ENCODE data around the gene ATF3. TPM values are rescaled to one million over a fixed set of nuclear protein-coding genes. Genes with fewer than 3 reads are reported as not detected.

ATF3 gene
- total and polyA plus RNA-seq, 3 experiments from 2014 or later, result 58.8 to 59.0 TPM; not detected in 1

DNA sequence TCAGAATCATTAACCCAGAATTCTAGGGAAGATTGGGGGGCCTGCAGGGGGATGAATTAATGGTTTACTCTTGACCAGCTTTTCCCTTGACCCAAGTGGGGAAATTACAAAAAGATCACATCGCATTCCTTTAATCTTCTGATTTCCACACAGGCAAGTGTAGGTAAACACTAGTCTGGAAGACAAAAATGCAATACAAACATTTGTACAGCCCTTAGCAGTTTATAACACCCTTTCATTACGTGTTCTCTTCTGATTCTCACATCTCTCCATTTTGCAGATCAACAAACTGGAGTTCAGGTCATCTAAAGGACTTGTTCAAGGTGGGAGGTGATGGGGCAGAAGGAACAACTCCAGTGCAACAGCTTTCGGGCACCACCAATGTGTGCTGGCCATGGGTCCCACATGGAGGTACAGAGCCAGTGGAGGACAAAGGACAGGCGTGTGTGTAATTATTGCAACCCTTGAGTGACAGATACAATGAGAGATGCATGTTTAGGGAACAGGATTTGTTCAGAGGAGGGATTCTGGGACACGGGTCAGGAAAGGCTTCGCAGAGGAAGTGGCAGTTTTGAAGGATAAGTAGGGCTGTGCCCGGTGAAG is 20.4 kb downstream of the ATF3 start:
- no peaks in the 10 kb centered on the region for H3K4me1 Mint-ChIP-seq
- ChIA-PET CTCF (interaction anchor here (1.3 to 1.6 kb wide), 2 partner anchors 90 to 140 kb away, joined by 3 read pairs; no protein-coding TSS in a partner anchor), POLR2A (no interaction called here)
- H3K27me3 Mint-ChIP-seq, result peaks cover 3 to 4% of the 10 kb centered on the region in 2 donors
- peaks cover 5% of the 10 kb centered on the region for H3K4me1 ChIP-seq (ENCODE audit: insufficient read depth, low read length)
- H3K4me3 ChIP-seq (ENCODE audit: low read length), result no peak overlapping the region
- no peaks in the 10 kb centered on the region for H3K9me3 ChIP-seq (ENCODE audit: low read length)
- no peak overlapping the region for H3K27ac ChIP-seq (ENCODE audit: low read depth, low read length)
- no peaks in the 10 kb centered on the region for H3K27me3 ChIP-seq (ENCODE audit: insufficient read depth, low read length, poor library complexity, severe bottlenecking)
- DNase-seq, result no peak
- no peaks in the 10 kb centered on the region for H3K9me3 Mint-ChIP-seq
- H3K4me3 Mint-ChIP-seq, result no peak overlapping the region
- peaks cover 0 to 4% (median 0%) of the 10 kb centered on the region in 3 donors for H3K36me3 Mint-ChIP-seq
- no peaks in the 10 kb centered on the region for H3K36me3 ChIP-seq (ENCODE audit: insufficient read depth, low read length)
- H3K27ac Mint-ChIP-seq, result no peak overlapping the region

DNA sequence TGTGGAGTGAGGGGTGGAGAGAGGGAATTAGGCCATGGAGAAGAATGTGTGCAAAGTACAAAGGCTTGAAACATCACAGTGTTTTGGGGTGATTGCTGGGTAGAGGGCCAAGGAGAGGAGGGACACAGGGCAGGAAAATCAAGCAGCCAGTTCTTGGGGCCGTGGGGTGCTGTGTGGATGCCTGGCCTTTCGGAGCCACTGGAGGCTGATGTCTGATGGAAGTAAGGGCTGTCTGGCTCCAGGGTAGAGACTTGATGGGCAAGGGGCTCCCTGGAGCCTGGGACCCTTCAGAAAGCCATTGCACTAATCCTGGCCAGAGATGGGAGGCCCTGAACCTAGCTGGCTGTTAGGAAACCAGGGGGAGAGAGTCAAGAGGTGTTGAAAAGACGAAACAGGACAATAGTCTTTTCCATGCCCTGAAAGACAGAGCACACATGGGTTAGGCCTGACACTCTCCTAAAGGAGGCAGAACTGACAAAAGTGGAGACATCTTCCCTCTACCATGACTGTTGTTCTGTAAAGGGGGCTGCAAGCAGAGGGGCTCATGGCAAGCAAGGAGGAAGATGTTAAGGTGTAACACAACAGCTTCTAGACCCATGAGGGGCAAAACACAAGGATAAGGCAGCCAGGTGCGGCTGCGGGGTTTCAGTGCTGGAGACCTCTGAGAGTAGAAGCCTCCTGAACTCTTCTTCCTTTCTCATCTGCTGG is 21.0 kb downstream of the ATF3 start:
- H3K4me3 ChIP-seq (ENCODE audit: low read length), result no peak overlapping the region
- no peak overlapping the region for H3K27ac Mint-ChIP-seq
- CTCF ChIA-PET, result interaction anchor here (0.5 to 1.9 kb wide), 3 partner anchors 91 to 359 kb away, joined by 3 to 6 read pairs (median 3); no protein-coding TSS in a partner anchor
- peaks cover 0 to 1% of the 10 kb centered on the region in 2 donors for H3K27me3 Mint-ChIP-seq
- H3K4me3 Mint-ChIP-seq, result no peak overlapping the region
- no peak overlapping the region for H3K27ac ChIP-seq (ENCODE audit: low read depth, low read length)
- POLR2A ChIA-PET, result no interaction called here
- H3K4me1 Mint-ChIP-seq, result no peaks in the 10 kb centered on the region
- H3K9me3 Mint-ChIP-seq, result no peaks in the 10 kb centered on the region
- no peaks in the 10 kb centered on the region for H3K9me3 ChIP-seq (ENCODE audit: low read length)
- DNase-seq, result no peak
- H3K4me1 ChIP-seq (ENCODE audit: insufficient read depth, low read length), result peaks cover 5% of the 10 kb centered on the region
- no peaks in the 10 kb centered on the region for H3K27me3 ChIP-seq (ENCODE audit: insufficient read depth, low read length, poor library complexity, severe bottlenecking)
- peaks cover 0 to 4% (median 0%) of the 10 kb centered on the region in 3 donors for H3K36me3 Mint-ChIP-seq
- no peaks in the 10 kb centered on the region for H3K36me3 ChIP-seq (ENCODE audit: insufficient read depth, low read length)

DNA sequence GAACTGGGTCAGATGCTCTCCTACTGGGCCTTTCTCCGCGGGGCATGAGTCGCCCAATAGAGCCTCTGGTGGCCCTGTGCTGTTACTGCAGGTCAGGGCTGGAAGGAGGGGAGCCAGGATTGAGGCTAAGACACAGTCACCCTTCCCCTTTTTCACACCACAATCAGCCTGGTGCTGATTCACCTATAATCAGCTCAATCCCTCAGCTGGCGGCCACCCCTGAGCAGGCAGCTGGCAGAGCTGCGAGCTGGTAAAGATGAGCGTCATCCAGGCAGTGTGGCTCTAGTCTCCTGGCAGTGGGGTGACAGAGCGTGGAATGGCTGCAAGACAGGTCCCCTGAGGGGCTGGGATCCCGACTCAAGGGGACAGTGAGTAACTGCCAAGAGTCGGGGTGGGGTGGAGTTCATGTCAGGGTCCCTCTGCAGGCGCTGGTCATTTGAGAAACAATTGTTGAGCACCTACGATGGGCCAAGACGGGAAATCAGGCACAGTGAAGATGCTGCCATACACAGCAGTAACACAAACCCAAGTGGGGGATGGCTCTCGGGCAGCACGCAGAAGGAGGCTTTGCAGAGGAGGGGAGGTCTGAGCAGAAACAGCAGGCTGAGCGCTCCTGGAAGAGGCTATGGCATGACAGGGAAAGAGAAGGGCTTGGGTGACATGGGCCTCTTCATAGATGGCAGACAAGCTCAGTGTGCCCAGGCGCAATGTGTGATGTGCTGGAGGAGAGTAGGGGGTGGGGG is 21.8 kb downstream of the ATF3 start:
- H3K4me1 Mint-ChIP-seq, result no peaks in the 10 kb centered on the region
- H3K4me3 Mint-ChIP-seq, result no peak overlapping the region
- POLR2A ChIA-PET, result no interaction called here
- Histone ChIP-seq H3K27ac (ENCODE audit: low read depth, low read length) (no peak overlapping the region), H3K4me3 (ENCODE audit: low read length) (no peak overlapping the region), H3K9me3 (ENCODE audit: low read length) (no peaks in the 10 kb centered on the region), H3K4me1 (ENCODE audit: insufficient read depth, low read length) (peaks cover 6% of the 10 kb centered on the region), H3K36me3 (ENCODE audit: insufficient read depth, low read length) (no peaks in the 10 kb centered on the region), H3K27me3 (ENCODE audit: insufficient read depth, low read length, poor library complexity, severe bottlenecking) (no peaks in the 10 kb centered on the region)
- no peak overlapping the region for H3K27ac Mint-ChIP-seq
- DNase-seq, result peak; percentile 37 to 73 (median 39)
- H3K36me3 Mint-ChIP-seq, result peaks cover 0 to 4% (median 0%) of the 10 kb centered on the region in 3 donors
- H3K27me3 Mint-ChIP-seq, result peaks cover 0 to 1% of the 10 kb centered on the region in 2 donors
- H3K9me3 Mint-ChIP-seq, result peaks cover 0 to 2% (median 0%) of the 10 kb centered on the region in 5 donors
- CTCF ChIA-PET, result interaction anchor here (0.5 to 1.9 kb wide), 4 partner anchors 91 to 358 kb away, joined by 3 to 6 read pairs (median 3); no protein-coding TSS in a partner anchor

DNA sequence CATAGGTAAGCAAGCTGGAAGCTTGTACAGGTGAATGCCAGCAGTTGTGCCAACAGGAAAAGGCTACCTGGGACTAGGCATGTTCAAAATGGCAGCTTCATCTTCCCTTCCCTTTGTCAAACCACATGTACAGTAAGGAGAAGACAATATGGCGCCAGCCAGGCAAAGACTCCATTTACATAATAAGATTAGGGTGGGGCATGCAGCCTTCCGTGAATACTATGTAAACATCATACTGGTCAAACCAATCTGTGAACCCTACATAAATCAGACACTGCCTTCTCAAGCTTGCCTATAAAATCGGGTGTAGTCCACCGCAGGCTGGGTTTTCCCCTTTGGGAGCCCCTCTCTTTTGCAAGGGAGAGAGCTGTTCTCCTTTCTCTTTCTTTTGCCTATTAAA is 24.6 kb downstream of the ATF3 start:
- Mint-ChIP-seq H3K27me3 (peaks cover 6 to 10% of the 10 kb centered on the region in 2 donors), H3K9me3 (peaks cover 0 to 2% (median 0%) of the 10 kb centered on the region in 5 donors), H3K36me3 (no peaks in the 10 kb centered on the region), H3K4me3 (no peak overlapping the region), H3K27ac (no peak overlapping the region), H3K4me1 (peaks cover 9 to 20% (median 11%) of the 10 kb centered on the region in 3 donors)
- no peak for DNase-seq
- H3K9me3 ChIP-seq (ENCODE audit: low read length), result no peaks in the 10 kb centered on the region
- ChIA-PET POLR2A (no interaction called here), CTCF (no interaction called here)
- H3K4me1 ChIP-seq (ENCODE audit: insufficient read depth, low read length), result peaks cover 26% of the 10 kb centered on the region
- no peaks in the 10 kb centered on the region for H3K27me3 ChIP-seq (ENCODE audit: insufficient read depth, low read length, poor library complexity, severe bottlenecking)
- no peak overlapping the region for H3K27ac ChIP-seq (ENCODE audit: low read depth, low read length)
- no peak overlapping the region for H3K4me3 ChIP-seq (ENCODE audit: low read length)
- no peaks in the 10 kb centered on the region for H3K36me3 ChIP-seq (ENCODE audit: insufficient read depth, low read length)

DNA sequence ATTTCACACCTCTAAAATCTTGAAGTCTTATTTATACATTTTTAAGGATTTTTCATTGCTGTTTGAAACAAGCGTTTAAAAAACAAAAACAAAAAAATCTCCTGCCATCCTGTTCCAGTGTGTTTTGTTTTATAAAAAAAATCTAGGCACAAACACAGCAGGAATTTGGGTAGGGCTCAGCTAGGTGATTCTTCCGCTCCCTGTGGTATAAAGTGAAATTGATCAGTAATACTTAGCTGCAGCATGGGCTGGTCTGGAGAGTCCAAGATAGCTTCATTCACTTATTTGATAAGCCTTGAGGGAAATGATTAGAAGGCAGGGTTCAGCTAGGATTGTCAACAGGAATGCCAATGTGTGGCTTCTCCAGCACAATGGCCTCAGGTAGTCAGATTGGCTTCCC is 25.7 kb downstream of the ATF3 start:
- H3K4me1 ChIP-seq (ENCODE audit: insufficient read depth, low read length), result peaks cover 26% of the 10 kb centered on the region
- Mint-ChIP-seq H3K27ac (no peak overlapping the region), H3K9me3 (peaks cover 0 to 2% (median 0%) of the 10 kb centered on the region in 5 donors), H3K4me1 (peaks cover 9 to 21% (median 12%) of the 10 kb centered on the region in 3 donors), H3K4me3 (no peak overlapping the region), H3K36me3 (no peaks in the 10 kb centered on the region), H3K27me3 (peaks cover 10 to 11% of the 10 kb centered on the region in 2 donors)
- H3K4me3 ChIP-seq (ENCODE audit: low read length), result no peak overlapping the region
- no peaks in the 10 kb centered on the region for H3K9me3 ChIP-seq (ENCODE audit: low read length)
- H3K27me3 ChIP-seq (ENCODE audit: insufficient read depth, low read length, poor library complexity, severe bottlenecking), result no peaks in the 10 kb centered on the region
- H3K36me3 ChIP-seq (ENCODE audit: insufficient read depth, low read length), result no peaks in the 10 kb centered on the region
- CTCF ChIA-PET, result no interaction called here
- no peak overlapping the region for H3K27ac ChIP-seq (ENCODE audit: low read depth, low read length)
- DNase-seq, result no peak
- POLR2A ChIA-PET, result no interaction called here

DNA sequence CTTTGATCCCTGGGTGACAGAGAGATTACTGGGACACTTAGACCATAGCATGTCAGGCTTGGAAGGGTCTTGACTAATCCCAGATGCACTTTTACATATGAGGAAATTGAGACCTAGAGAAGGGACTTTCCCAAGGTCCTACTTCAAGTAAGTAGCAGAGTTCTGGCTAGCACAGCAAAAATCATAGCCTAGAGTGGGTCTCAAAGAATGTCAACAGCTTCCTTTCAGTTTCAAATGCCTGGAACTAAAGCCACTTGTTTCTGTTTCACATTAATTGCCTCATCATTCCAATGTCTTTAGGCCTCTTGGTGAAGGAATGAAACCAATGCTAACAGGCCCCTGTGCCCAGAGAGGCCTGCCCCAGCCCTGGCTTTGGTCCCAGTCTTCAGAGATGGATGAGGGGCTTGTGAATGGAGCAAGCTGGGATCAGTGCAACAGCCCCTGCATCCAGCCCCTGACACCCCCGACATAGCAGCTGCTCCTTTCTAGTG is 26.6 kb downstream of the ATF3 start:
- H3K27me3 ChIP-seq (ENCODE audit: insufficient read depth, low read length, poor library complexity, severe bottlenecking), result no peaks in the 10 kb centered on the region
- H3K27ac ChIP-seq (ENCODE audit: low read depth, low read length), result no peak overlapping the region
- Mint-ChIP-seq H3K4me3 (no peak overlapping the region), H3K9me3 (peaks cover 0 to 2% (median 0%) of the 10 kb centered on the region in 5 donors), H3K4me1 (peaks cover 9 to 21% (median 12%) of the 10 kb centered on the region in 3 donors), H3K27ac (peak overlapping the region in 1 of 8 donors; percentile 3), H3K36me3 (no peaks in the 10 kb centered on the region), H3K27me3 (peaks cover 15 to 16% of the 10 kb centered on the region in 2 donors)
- H3K9me3 ChIP-seq (ENCODE audit: low read length), result no peaks in the 10 kb centered on the region
- ChIA-PET POLR2A (no interaction called here), CTCF (no interaction called here)
- H3K4me3 ChIP-seq (ENCODE audit: low read length), result no peak overlapping the region
- no peaks in the 10 kb centered on the region for H3K36me3 ChIP-seq (ENCODE audit: insufficient read depth, low read length)
- H3K4me1 ChIP-seq (ENCODE audit: insufficient read depth, low read length), result peaks cover 22% of the 10 kb centered on the region
- no peak for DNase-seq

DNA sequence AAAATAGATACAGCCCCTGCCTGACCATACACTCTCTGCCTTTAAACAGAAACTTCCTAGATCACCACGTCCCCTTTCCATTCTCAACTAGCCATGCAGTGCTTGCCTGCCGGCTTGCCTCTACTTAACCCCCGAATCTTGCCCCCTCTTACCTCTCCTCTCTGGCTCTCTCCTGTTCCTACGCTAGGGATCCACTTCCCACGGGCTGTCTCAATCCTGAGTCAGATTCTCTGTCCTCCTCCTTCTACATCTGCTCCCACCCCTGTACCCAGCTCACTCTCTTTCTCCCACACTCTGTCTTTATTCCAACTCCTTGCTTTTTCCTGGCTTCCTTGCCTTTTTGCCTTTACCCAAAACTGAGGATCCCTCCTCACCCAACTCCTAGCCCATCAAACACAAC is 29.3 kb downstream of the ATF3 start:
- Histone ChIP-seq H3K4me3 (ENCODE audit: low read length) (no peak overlapping the region), H3K27ac (ENCODE audit: low read depth, low read length) (no peak overlapping the region), H3K27me3 (ENCODE audit: insufficient read depth, low read length, poor library complexity, severe bottlenecking) (peaks cover 6% of the 10 kb centered on the region), H3K4me1 (ENCODE audit: insufficient read depth, low read length) (peaks cover 21% of the 10 kb centered on the region), H3K36me3 (ENCODE audit: insufficient read depth, low read length) (no peaks in the 10 kb centered on the region), H3K9me3 (ENCODE audit: low read length) (no peaks in the 10 kb centered on the region)
- peaks cover 0 to 2% (median 0%) of the 10 kb centered on the region in 5 donors for H3K9me3 Mint-ChIP-seq
- H3K4me3 Mint-ChIP-seq, result no peak overlapping the region
- peaks cover 9 to 21% (median 12%) of the 10 kb centered on the region in 3 donors for H3K4me1 Mint-ChIP-seq
- POLR2A ChIA-PET, result no interaction called here
- H3K36me3 Mint-ChIP-seq, result peaks cover 0 to 5% (median 0%) of the 10 kb centered on the region in 3 donors
- H3K27ac Mint-ChIP-seq, result peak overlapping the region in 2 of 8 donors; percentile 25 to 77
- CTCF ChIA-PET, result interaction anchor here (1.1 kb wide), 1 partner anchor 27 kb away, joined by 3 read pairs; no protein-coding TSS in a partner anchor
- H3K27me3 Mint-ChIP-seq, result peaks cover 16 to 30% of the 10 kb centered on the region in 2 donors
- no peak for DNase-seq

All from CD8-positive, alpha-beta memory T cell (primary cell).